ENCODE data around the gene FBLL1. TPM values are rescaled to one million over a fixed set of nuclear protein-coding genes. Genes with fewer than 3 reads are reported as not detected.

The FBLL1 gene
- total and polyA plus RNA-seq, 2 of the 8 experiments (the other 6 are each of a cell fraction or from before 2014, with no cell fraction given): 8.3 to 30.9 TPM

- no peak for FAIRE-seq
- Histone ChIP-seq H2AFZ (ENCODE audit: low read length) (no peak overlapping the region), H3K36me3 (ENCODE audit: control insufficient read depth in 2 of 4, insufficient read depth in 4 of 4, low read length in 3 of 4) (peaks cover 0 to 3% (median 0%) of the 10 kb centered on the region in 4 experiments; a peak in 1 of 8 replicates), H3K4ac (replicated peaks; ENCODE audit: insufficient read length, low read depth, low read length) (no peak overlapping the region), H3K9me3 (ENCODE audit: insufficient read depth in 2 of 2, low read depth in 1 of 2, low read length in 1 of 2) (peaks cover 0 to 5% of the 10 kb centered on the region in 2 experiments; a peak in 1 of 4 replicates), H3K79me1 (ENCODE audit: low read depth, low read length) (no peaks in the 10 kb centered on the region), H4K91ac (replicated peaks; ENCODE audit: insufficient read length, low read length) (no peak overlapping the region), H2BK15ac (ENCODE audit: low read length) (no peak overlapping the region), H3K4me3 (ENCODE audit: extremely low read depth in 1 of 4, insufficient read depth in 2 of 4, low read depth in 3 of 4, low read length in 4 of 4) (no peak overlapping the region), H3K4me2 (ENCODE audit: insufficient read depth in 1 of 2, low read depth in 2 of 2, low read length in 2 of 2) (no peak overlapping the region), H2BK20ac (ENCODE audit: low read length) (no peak overlapping the region), H3K23me2 (ENCODE audit: low read depth, low read length) (peaks cover 7% of the 10 kb centered on the region), H4K5ac (ENCODE audit: insufficient read length, low read depth, low read length) (no peak overlapping the region), H3K27me3 (replicated peaks in 1 of 4; ENCODE audit: control insufficient read depth in 3 of 4, extremely low read depth in 1 of 4, insufficient read depth in 3 of 4, low read length in 3 of 4) (peaks cover 4 to 12% (median 11%) of the 10 kb centered on the region in 4 experiments), H2BK120ac (replicated peaks; ENCODE audit: low read depth, low read length) (no peak overlapping the region), H3K79me2 (ENCODE audit: control insufficient read depth in 1 of 2, insufficient read depth in 2 of 2, low read length in 2 of 2) (no peaks in the 10 kb centered on the region), H2BK5ac (ENCODE audit: low read depth, low read length) (no peak overlapping the region), H3K56ac (replicated peaks; ENCODE audit: insufficient read length, low read depth, low read length) (no peak overlapping the region), H3K23ac (ENCODE audit: insufficient read length) (no peak overlapping the region), H2AK5ac (ENCODE audit: low read depth, low read length) (no peak overlapping the region), H3K9ac (replicated peaks in 1 of 4; ENCODE audit: extremely low read depth in 1 of 4, low read depth in 3 of 4, low read length in 3 of 4) (no peak overlapping the region), H3K27ac (ENCODE audit: low read depth, low read length) (no peak overlapping the region), H3K4me1 (replicated peaks in 1 of 4; ENCODE audit: control insufficient read depth in 3 of 4, insufficient read depth in 4 of 4, low read length in 3 of 4) (peaks cover 0 to 11% (median 10%) of the 10 kb centered on the region in 4 experiments; a peak in 6 of 7 replicates), H4K20me1 (replicated peaks in 1 of 2; ENCODE audit: control insufficient read depth in 1 of 2, insufficient read depth in 2 of 2, low read length in 2 of 2) (peaks cover 0 to 3% of the 10 kb centered on the region in 2 experiments), H2BK12ac (ENCODE audit: low read depth, low read length) (no peak overlapping the region), H4K8ac (ENCODE audit: extremely low read depth, insufficient read depth, low read length) (no peak overlapping the region), H3K18ac (ENCODE audit: extremely low read depth, low read length) (no peak overlapping the region), H3K14ac (ENCODE audit: insufficient read length) (no peak overlapping the region)
- CTCF ChIA-PET (ENCODE audit: partially characterized antibody): no interaction called here
- WGBS, 2 experiments (ENCODE audit: extremely low coverage in 1 of 2, insufficient coverage in 1 of 2, insufficient read length in 1 of 2, insufficient replicate concordance in 2 of 2, low coverage in 1 of 2, low lambda C conversion rate in 2 of 2, missing lambda C conversion rate in 1 of 2): 88% methylated on average over 4 of the region's 4 CpGs; no CpG with 5 or more reads in 1 of the 2 experiments
- no peak for DNase-seq (ENCODE audit: low read depth in 1 of 2, low spot score in 2 of 2)
- POLR2A ChIA-PET (ENCODE audit: partially characterized antibody): interaction anchor here (0.8 to 1.0 kb wide), 2 partner anchors 8 to 9 kb away, joined by 3 to 4 read pairs; no protein-coding TSS in a partner anchor
- no peak for TF ChIP-seq E2F6 (IDR thresholded peaks at IDR 0.05)
- no peak for TF ChIP-seq JUND (IDR thresholded peaks at IDR 0.05; ENCODE audit: low read length)
- no peak for TF ChIP-seq RBBP5 (IDR thresholded peaks at IDR 0.05; ENCODE audit: borderline replicate concordance, low read depth, low read length)
- TF ChIP-seq GTF2F1 (IDR thresholded peaks at IDR 0.05; ENCODE audit: borderline replicate concordance, low read depth, low read length): no peak
- no peak for TF ChIP-seq SP2 (IDR thresholded peaks at IDR 0.05; ENCODE audit: low read length)
- TF ChIP-seq HDAC6 (IDR thresholded peaks at IDR 0.05; ENCODE audit: low read depth, low read length): no peak
- no peak for TF ChIP-seq SRF (IDR thresholded peaks at IDR 0.05; ENCODE audit: low read depth, low read length)
- TF ChIP-seq POLR2AphosphoS5 (IDR thresholded peaks at IDR 0.05; ENCODE audit: low read depth, low read length): no peak
- no peak for TF ChIP-seq USF2 (IDR thresholded peaks at IDR 0.05; ENCODE audit: low read length)
- TF ChIP-seq ZNF274 (IDR thresholded peaks at IDR 0.05; ENCODE audit: borderline replicate concordance, extremely low read depth, low read length): no peak
- TF ChIP-seq KDM5A (IDR thresholded peaks at IDR 0.05; ENCODE audit: low read length): no peak
Observed at GRCh38 chr5:168527756-168528295, 1.3 kb upstream of the FBLL1 start.
